HG02678 (cell line): ENCODE results near the gene FBXL17.

Source experiments
- ATAC-seq: cut with Tn5 transposase; IDR thresholded peaks from one replicate; pipeline ENCODE4 v1.9.1; 2021; ENCODE audit warnings: mild to moderate bottlenecking, moderate library complexity; ENCODE audit not compliant: unreplicated experiment

FBXL17 gene

DNA sequence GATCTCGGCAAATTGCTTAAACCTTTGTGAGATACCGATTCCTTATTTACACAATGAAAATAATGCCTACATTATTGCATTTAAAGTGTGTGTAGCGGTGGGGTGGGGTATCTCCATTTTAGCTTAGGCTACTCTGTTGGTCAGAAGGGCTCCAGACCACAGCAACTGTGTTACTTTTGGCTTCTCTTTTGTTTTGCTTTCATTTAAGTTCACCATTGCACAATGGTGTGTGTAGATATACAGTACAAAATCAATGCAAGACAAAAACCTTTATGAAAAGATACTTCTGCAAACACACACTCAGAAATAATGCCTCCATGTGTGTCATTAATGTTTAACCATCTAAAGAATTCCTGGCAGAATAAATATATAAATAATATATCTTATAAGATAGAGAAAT lies 279.4 kb downstream of the FBXL17 start:
- no peak for ATAC-seq

DNA sequence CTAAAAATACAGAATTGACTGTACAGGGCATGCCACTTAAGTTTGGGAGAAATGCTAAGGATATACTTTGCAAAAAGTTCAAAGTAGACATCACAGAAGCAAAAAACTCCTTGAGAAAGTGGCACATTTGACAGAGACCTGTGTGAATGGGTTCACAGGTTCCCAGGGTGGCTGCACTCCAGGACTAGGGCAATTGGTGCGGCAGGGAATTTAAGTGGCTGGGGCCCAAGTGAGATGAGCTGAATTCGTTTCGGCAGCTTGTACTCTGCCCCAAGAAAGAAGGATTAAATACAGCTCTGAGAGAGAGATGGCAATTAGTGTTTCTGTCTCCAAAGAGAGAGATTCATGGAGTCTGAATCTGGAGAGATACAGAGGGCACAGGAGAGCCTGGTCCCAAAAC lies 280.1 kb downstream of the FBXL17 start:
- ATAC-seq: no peak

GRCh38 chr5:108101130-108101529 lies 280.8 kb downstream of the FBXL17 start:
- no peak for ATAC-seq

- ATAC-seq: no peak
Observed at GRCh38 chr5:108094800-108095199, 287.1 kb downstream of the FBXL17 start.

- no peak for ATAC-seq
Observed at GRCh38 chr5:108093186-108093585, 288.7 kb downstream of the FBXL17 start.

GRCh38 chr5:108090946-108091345 lies 291.0 kb downstream of the FBXL17 start:
- no peak for ATAC-seq

DNA sequence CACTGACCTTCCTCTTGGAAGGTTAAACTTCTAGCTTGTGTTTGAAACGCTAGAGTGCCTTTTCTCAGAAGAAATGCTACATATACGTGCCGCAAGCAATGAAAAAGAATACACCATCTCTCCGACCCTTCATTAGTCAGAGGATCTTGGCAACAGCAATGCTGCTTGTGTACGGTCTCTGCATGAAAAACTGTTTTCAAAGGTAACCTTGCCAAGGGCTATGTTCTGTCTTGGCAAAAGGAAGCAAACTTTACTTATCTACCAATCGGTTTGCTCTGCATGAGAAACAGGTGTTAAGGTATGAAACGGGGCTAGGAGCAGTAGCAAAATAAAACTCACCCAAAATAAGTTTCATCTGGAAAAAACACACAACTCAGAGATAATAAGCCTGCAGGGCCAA lies 297.8 kb downstream of the FBXL17 start:
- no peak for ATAC-seq

DNA sequence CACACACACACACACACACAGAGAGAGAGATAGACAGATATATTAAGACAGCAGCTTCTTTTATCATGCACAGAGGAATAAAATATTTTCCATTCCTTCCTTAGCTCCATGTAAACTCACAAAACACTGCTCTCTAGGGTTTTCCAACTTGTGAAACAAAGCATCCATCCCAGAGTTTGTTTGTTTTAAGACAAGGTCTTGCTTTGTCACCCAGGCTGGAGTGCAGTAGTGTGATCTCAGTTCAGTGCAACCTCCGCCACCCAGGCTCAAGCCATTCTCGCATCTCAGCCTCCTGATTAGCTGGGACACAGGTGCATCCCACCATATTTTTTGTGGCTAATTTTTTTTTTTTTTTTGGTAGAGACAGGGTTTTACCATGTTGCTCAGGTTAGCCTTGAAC lies 298.7 kb downstream of the FBXL17 start:
- no peak for ATAC-seq

DNA sequence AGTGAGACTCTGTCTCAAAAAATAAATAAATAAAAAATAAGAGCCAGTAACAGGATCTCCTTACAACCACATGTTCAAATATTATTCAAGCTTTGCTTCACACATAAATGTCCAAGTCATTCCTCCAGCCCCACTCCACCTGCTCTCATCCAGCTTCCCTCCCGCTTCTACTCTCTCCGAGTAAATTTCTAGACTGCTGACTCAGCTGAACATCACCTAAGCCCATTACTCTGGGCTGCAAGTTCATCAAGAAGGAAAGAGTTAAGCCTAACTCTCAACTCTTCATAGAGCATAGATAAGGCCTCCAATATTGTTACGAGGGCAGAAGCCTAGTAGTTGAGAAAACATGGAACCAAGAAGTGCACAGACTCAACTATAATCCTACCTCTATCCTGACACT lies 300.2 kb downstream of the FBXL17 start:
- ATAC-seq: no peak

- no peak for ATAC-seq
Observed at GRCh38 chr5:108079753-108080152, 302.1 kb downstream of the FBXL17 start.

GRCh38 chr5:108078882-108079281 lies 303.0 kb downstream of the FBXL17 start:
- no peak for ATAC-seq

DNA sequence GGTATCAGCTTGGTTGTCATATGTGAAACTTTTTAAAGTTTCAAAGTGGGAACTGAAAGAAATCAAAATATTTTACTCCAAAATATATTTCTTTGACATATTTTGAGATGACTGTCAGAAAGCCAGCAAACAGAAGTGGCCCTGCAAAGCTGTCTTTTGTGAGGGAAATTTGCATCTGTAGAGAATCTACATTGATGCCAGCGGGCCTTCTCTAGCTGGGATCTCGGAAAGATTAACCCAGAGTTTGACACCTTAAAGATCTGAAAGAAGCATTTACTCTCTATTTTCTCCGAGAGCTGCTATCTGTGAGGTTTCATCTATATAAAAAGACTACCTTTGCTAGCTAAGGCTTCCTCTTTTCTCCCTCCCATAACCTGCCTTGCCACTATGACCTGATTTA lies 303.6 kb downstream of the FBXL17 start:
- ATAC-seq: no peak

GRCh38 chr5:108074626-108075025 lies 307.3 kb downstream of the FBXL17 start:
- no peak for ATAC-seq

GRCh38 chr5:108064302-108064701 lies 317.6 kb downstream of the FBXL17 start:
- ATAC-seq: no peak

GRCh38 chr5:108061941-108062340 lies 320.0 kb downstream of the FBXL17 start:
- ATAC-seq: no peak

GRCh38 chr5:108060340-108060739 lies 321.6 kb downstream of the FBXL17 start:
- no peak for ATAC-seq

- ATAC-seq: no peak
Observed at GRCh38 chr5:108059334-108059733, 322.6 kb downstream of the FBXL17 start.

DNA sequence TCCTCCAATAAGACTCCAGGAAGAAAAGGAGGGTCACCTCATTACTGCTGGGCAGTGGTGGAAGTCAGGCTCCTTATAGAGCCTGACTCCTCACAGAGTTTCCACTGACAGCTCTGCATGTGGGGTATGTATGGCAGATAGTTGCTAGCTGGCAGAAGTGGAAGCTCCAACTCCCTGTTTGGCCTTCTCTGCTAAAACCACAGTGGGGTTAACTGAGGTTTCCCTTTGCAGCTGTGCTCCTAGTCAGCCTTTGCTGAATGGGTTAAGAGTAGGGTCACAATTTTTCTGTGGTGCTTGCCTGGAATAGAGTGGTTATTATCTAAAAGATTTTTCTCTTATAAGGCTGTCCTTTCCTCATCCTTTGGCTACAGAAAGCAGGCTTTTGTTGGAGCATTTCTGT lies 327.5 kb downstream of the FBXL17 start:
- ATAC-seq: no peak

DNA sequence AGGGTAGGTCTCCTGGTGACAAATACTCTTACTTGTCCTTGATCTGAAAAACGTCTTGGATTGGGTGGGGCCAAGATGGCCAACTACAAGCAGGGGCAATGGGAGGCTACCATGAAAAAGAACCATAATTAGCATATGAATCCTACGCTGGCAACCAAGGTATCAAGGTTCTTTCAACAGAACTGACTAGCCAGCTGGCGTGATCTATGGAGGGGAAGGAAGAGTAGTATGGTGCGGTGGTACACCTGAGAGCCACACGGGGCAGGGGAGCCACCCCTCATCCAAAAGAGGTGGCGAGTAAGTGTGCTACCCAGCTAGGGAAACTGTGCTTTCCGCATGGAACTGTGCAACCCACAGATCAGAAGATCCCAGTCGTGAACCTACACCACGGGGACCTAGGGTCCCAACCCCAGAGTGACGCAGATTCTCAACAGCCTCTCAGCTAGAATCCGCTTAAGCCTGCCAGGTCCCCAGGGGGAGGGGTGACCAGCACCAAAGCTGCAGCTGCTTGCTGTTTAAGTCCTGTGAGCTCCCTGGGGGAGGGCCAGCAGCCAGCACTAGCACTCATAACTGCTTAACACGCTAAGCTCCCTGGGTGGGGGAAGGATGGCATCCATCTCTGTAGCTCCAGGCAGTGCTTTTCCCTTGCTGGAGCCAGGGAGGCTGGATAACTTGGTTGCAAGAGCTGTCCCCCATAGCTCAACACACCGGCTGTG lies 334.8 kb downstream of the FBXL17 start:
- ATAC-seq: no peak

DNA sequence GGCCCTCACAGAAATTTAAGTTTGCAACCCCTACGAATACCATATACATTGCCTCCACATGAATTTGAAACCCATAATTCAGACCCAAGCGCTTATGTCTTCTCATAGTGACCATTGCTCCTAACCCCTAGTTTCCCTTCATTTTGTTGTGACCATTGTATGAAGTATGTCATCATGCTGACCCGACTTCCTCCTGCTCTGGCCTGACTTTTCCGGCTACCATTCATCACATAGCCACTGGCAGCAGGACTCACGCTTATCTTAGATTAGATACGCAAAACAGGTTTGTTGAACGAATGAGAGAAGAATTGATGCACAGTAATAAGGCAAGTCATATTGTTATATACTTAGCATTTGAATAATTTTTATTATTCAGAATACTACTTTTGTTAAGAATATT lies 345.4 kb downstream of the FBXL17 start:
- no peak for ATAC-seq

GRCh38 chr5:108028883-108029282 lies 353.0 kb downstream of the FBXL17 start:
- no peak for ATAC-seq

- no peak for ATAC-seq
Observed at GRCh38 chr5:108028412-108028811, 353.5 kb downstream of the FBXL17 start.

- ATAC-seq: no peak
Observed at GRCh38 chr5:108025957-108026356, 355.9 kb downstream of the FBXL17 start.
